OCI-LY1 (cell line): ENCODE data around the gene CEMIP2.

Experiments
- EZH2 ChIP-seq: fragments of 200-600 bp; sonication (generic), shearing (Covaris generic); IDR thresholded peaks from 2 replicates; pipeline ENCODE4 v1.8.0; 2017; ENCODE audit warnings: borderline replicate concordance, mixed run types, mild to moderate bottlenecking, antibody characterized with exemption, low read length, moderate library complexity, mixed read lengths
- TF ChIP-seq, protein P1 (sequence below): fragments of 200-600 bp; sonication (generic), shearing (Covaris generic); IDR thresholded peaks from 2 replicates; pipeline ENCODE4 v1.5.1; 2017; ENCODE audit warnings: mild to moderate bottlenecking, antibody characterized with exemption, low read length, moderate library complexity, mixed read lengths

DNA sequence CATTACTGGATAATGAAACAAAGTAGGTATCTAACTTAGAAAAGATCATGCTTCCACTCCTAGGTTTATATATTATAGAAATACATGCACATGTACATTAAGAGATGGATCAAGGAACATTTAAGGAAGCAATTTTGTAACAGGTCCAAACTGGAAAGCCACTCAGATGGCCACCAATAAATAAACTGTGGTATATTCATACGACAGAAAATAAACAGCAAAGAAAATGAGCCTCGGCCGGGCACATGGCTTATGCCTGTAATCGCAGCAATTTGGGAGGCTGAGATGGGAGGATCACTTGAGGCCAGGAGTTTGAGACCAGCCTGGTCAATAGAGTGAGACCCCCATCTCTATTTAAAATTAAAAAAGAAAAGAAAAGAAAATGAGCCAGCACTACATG lies 25.6 kb downstream of the CEMIP2 start:
- TF ChIP-seq, protein P1, sequence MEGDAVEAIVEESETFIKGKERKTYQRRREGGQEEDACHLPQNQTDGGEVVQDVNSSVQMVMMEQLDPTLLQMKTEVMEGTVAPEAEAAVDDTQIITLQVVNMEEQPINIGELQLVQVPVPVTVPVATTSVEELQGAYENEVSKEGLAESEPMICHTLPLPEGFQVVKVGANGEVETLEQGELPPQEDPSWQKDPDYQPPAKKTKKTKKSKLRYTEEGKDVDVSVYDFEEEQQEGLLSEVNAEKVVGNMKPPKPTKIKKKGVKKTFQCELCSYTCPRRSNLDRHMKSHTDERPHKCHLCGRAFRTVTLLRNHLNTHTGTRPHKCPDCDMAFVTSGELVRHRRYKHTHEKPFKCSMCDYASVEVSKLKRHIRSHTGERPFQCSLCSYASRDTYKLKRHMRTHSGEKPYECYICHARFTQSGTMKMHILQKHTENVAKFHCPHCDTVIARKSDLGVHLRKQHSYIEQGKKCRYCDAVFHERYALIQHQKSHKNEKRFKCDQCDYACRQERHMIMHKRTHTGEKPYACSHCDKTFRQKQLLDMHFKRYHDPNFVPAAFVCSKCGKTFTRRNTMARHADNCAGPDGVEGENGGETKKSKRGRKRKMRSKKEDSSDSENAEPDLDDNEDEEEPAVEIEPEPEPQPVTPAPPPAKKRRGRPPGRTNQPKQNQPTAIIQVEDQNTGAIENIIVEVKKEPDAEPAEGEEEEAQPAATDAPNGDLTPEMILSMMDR: no peak
- TF ChIP-seq EZH2: no peak
